D721Med (cell line): ENCODE data around the gene IFT172.
"Not testable (repeated sequence)": the region's sequence is repeated elsewhere in the genome, so short reads cannot be mapped to it uniquely, and the experiment has no call there.

Experiments used
- DNase-seq: peaks from one replicate; pipeline ENCODE4 v3.0.0; 2011; ENCODE audit warnings: low spot score; ENCODE audit not compliant: insufficient read length
- FAIRE-seq: peaks from 2 replicates; lab custom pipeline; 2011; peaks lifted over from hg19 to GRCh38; lab: Jason Lieb, UNC
- CTCF ChIP-seq: IDR thresholded peaks from 2 replicates; pipeline ENCODE4 v1.5.1; 2012; ENCODE audit warnings: mild to moderate bottlenecking, control low read depth; ENCODE audit not compliant: insufficient read depth; ENCODE audit errors: missing control alignments

The IFT172 gene

GRCh38 chr2:27427863-27428212, 61.7 kb downstream of the IFT172 start:
- DNase-seq (no peak), FAIRE-seq (no peak)
- no peak for TF ChIP-seq CTCF

GRCh38 chr2:27425039-27425438, 64.5 kb downstream of the IFT172 start:
- FAIRE-seq, DNase-seq: not testable (repeated sequence)

GRCh38 chr2:27422958-27423357, 66.6 kb downstream of the IFT172 start:
- DNase-seq (no peak), FAIRE-seq (no peak)
- TF ChIP-seq CTCF = no peak

- no peak for TF ChIP-seq CTCF
- no peak for FAIRE-seq
- DNase-seq = no peak
Measured at GRCh38 chr2:27421660-27422250, 67.8 kb downstream of the IFT172 start.

GRCh38 chr2:27420996-27421395, 68.5 kb downstream of the IFT172 start:
- FAIRE-seq = no peak
- TF ChIP-seq CTCF = no peak
- no peak for DNase-seq

- no peak for TF ChIP-seq CTCF
- DNase-seq (no peak), FAIRE-seq (no peak)
Measured at GRCh38 chr2:27416151-27416550, 73.4 kb downstream of the IFT172 start.

GRCh38 chr2:27412419-27413152, 77.0 kb downstream of the IFT172 start:
- DNase-seq = no peak
- TF ChIP-seq CTCF = no peak
- no peak for FAIRE-seq
